HuH-7.5 (cell line): ENCODE measurements around the gene DPY30.
"Not testable (repeated sequence)": the region's sequence is repeated elsewhere in the genome, so short reads cannot be mapped to it uniquely, and the experiment has no call there.

ENCODE experiments used
- DNase-seq: peaks from one replicate; pipeline ENCODE4 v3.0.0; 2011; ENCODE audit warnings: low spot score

The DPY30 gene

GRCh38 chr2:32039447-32040219, at the start of gene DPY30:
TSS of gene DPY30 (minus strand) at chr2:32039805. CDS start at chr2:32039456, 349 bp downstream.
- peak; percentile 60 for DNase-seq

- DNase-seq: no peak
Observed at GRCh38 chr2:32074134-32074506, 34.5 kb upstream of the DPY30 start.

GRCh38 chr2:32067549-32067948, 27.9 kb upstream of the DPY30 start:
- DNase-seq: no peak

DNA sequence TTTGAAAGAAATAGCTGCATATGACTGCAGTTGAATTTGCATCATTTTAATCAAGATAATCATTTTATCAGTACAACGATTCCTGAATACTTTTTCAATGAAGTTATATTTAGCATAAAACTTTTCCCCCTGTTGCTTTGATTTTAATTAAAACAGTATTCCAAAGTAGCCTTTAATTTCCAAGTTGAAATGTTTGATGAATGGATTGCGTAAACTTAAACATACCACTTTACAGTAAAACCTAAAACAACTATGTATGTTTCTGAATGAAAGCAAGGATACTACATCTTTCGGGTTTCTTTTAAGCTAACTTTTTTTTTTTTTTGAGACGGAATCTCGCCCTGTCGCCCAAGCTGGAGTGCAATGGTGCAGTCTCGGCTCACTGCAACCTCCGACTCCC, 25.1 kb upstream of the DPY30 start:
- no peak for DNase-seq

GRCh38 chr2:32064021-32064601, 24.5 kb upstream of the DPY30 start:
- peak; percentile 31 for DNase-seq

GRCh38 chr2:32063310-32064020, 23.9 kb upstream of the DPY30 start, which contains the start of gene SPAST:
TSS of gene SPAST (plus strand) at chr2:32063556. CDS start at chr2:32063832, 276 bp downstream.
- peak; percentile 91 for DNase-seq

GRCh38 chr2:32061973-32062861, 22.6 kb upstream of the DPY30 start:
- DNase-seq: peak; percentile 40

GRCh38 chr2:32061430-32061829, 21.8 kb upstream of the DPY30 start:
- no peak for DNase-seq

GRCh38 chr2:32060266-32060665, 20.7 kb upstream of the DPY30 start:
- DNase-seq: no peak

- no peak for DNase-seq
Observed at GRCh38 chr2:32058130-32058529, 18.5 kb upstream of the DPY30 start.

- not testable (repeated sequence) for DNase-seq
Observed at GRCh38 chr2:32054583-32054982, 15.0 kb upstream of the DPY30 start.

- DNase-seq: no peak
Observed at GRCh38 chr2:32051836-32052439, 12.3 kb upstream of the DPY30 start.

DNA sequence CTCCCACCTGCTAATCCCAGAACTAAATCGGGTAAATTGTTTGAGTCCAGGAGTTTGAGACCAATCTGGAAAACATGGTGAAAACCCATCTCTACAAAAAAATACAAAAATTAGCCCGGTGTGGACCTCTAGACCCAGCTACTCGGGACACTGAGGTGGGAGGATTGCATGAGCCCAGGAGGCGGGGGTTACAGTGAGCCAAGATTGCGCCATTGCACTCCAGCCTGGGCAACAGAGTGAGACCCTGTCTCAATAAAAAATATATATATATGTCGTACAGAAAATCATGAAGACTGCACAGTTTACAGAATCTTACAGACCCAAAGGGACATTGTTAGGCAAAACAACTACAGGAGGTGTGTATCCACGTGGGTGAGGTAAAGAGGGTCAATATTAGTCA, 4.0 kb upstream of the DPY30 start:
- no peak for DNase-seq

GRCh38 chr2:32034198-32034887, 5.3 kb downstream of the DPY30 start:
- not testable (repeated sequence) for DNase-seq

- not testable (repeated sequence) for DNase-seq
Observed at GRCh38 chr2:32018789-32019482, 20.7 kb downstream of the DPY30 start.

DNA sequence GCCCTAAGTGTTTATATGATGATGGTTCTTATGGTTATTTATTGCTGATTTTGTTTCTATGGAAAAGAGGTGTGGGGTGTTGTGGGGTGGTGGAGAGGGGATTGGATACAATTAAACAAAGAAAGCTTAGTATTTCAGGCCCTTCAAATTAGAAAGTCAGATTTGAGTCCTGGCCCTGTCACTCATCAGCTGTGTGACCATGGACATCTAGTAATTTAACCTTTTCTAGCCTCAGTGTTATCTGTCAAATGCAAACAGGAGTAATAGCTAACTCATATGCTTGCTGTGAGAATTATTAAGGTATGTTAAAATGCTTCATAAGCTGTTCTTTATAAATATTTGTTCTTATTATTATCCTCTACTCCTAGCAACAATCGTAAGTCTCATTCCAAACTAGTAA, 26.7 kb downstream of the DPY30 start:
- DNase-seq: no peak

- DNase-seq: no peak
Observed at GRCh38 chr2:32011485-32011960, 28.1 kb downstream of the DPY30 start.

GRCh38 chr2:32010670-32011484, 28.7 kb downstream of the DPY30 start, which contains the start of gene MEMO1:
TSS of gene MEMO1 (minus strand) at chr2:32011008. CDS start at chr2:32010247, 761 bp downstream.
- peak; percentile 88 for DNase-seq

GRCh38 chr2:32010280-32010669, 29.3 kb downstream of the DPY30 start:
- not testable (repeated sequence) for DNase-seq
